AG04450 (cell line): ENCODE data around the gene MAN2B1. TPM values are rescaled to one million over a fixed set of nuclear protein-coding genes. Genes with fewer than 3 reads are reported as not detected.

Experiments
- CTCF ChIA-PET: fragments of 300-600, 350-600 bp; formaldehyde crosslinking; extraction: SDS; loops from one replicate; lab custom pipeline; 2022; ENCODE audit warnings: antibody characterized with exemption, inconsistent platforms; lab: Charles Lee
- POLR2A ChIA-PET: fragments of 350-600 bp; formaldehyde crosslinking; extraction: SDS; loops from one replicate; lab custom pipeline; 2021; ENCODE audit warnings: antibody characterized with exemption, inconsistent platforms; lab: Yijun Ruan, JAX
- DNase-seq: peaks from one replicate; pipeline ENCODE4 v3.0.0-alpha.2; 2011; ENCODE audit warnings: low read depth, low spot score
- H3K27ac ChIP-seq: one replicate; pipeline ENCODE4 v1.5.1; 2012; ENCODE audit warnings: low read depth, low read length, control low read depth
- H3K27me3 ChIP-seq: one replicate; pipeline ENCODE4 v1.6.0; 2012; ENCODE audit warnings: low read length; ENCODE audit not compliant: control insufficient read depth, insufficient read depth
- H3K4me3 ChIP-seq: 2 replicates; pipeline ENCODE4 v1.5.1; 2011; ENCODE audit warnings: mild to moderate bottlenecking, low read depth, low read length, control low read depth
- H3K9me3 ChIP-seq: 2 replicates; pipeline ENCODE4 v1.5.1; 2012; ENCODE audit warnings: low read length; ENCODE audit not compliant: control insufficient read depth, insufficient read depth
- polyA plus RNA-seq: library from polyadenylated mRNA; depleted of rRNA; stranded (reverse); fragments of >200 nt; gene quantifications from 2 replicates; pipeline ENCODE4 v1.2.3, GENCODE V29; 2011
- TF ChIP-seq, protein P1 (sequence below): IDR thresholded peaks from 2 replicates; pipeline ENCODE4 v1.5.1; 2011; ENCODE audit warnings: low read depth, low read length, control low read depth, inconsistent platforms

MAN2B1 gene
- polyA plus RNA-seq, 1 experiment: 30.9 TPM

DNA sequence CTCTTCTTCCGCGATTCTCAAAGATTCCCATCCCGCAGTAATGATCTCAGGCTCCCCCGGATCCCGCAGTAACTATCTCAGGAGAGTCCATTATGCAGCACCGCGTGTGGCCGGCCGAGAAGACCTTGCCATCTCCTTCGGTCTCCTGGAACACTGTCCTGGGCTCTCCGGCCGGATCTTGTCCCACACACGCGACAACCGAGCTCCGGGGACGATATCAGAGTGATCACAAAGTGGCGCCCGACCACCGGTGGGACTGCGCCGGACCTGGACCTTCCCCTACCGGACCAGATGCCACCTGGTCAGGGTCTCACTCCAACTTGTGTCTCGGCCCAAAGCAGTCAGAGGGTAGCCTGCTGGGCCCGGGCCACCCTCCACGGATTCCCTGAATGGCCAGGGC, 24.0 kb downstream of the MAN2B1 start:
- TF ChIP-seq, protein P1, sequence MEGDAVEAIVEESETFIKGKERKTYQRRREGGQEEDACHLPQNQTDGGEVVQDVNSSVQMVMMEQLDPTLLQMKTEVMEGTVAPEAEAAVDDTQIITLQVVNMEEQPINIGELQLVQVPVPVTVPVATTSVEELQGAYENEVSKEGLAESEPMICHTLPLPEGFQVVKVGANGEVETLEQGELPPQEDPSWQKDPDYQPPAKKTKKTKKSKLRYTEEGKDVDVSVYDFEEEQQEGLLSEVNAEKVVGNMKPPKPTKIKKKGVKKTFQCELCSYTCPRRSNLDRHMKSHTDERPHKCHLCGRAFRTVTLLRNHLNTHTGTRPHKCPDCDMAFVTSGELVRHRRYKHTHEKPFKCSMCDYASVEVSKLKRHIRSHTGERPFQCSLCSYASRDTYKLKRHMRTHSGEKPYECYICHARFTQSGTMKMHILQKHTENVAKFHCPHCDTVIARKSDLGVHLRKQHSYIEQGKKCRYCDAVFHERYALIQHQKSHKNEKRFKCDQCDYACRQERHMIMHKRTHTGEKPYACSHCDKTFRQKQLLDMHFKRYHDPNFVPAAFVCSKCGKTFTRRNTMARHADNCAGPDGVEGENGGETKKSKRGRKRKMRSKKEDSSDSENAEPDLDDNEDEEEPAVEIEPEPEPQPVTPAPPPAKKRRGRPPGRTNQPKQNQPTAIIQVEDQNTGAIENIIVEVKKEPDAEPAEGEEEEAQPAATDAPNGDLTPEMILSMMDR: no peak
- Histone ChIP-seq H3K27ac (no peak overlapping the region), H3K27me3 (no peaks in the 10 kb centered on the region), H3K4me3 (no peak overlapping the region), H3K9me3 (peaks cover 39% of the 10 kb centered on the region)
- DNase-seq: no peak
- POLR2A ChIA-PET: no interaction called here
- CTCF ChIA-PET: no interaction called here

DNA sequence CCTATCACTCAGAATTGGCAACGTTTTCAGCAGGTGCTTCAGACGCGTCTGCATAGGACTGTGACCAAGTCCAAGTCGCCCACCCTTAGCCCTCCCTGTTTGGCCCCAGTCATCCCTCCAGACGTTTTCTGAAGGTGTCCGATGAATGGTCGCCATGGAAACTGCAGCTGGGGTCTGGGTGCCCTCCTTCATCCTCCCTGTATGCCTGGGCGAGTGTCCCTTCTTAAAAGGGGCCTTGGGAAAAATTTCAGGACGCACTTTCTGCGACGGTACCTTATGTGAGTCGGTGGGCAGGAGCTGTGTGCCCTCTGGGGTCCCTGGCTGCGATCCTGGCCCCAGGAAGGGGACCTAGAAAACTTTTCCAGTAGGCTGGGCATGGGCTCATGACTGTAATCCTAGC, 25.1 kb downstream of the MAN2B1 start:
- CTCF ChIA-PET: no interaction called here
- no peak for DNase-seq
- H3K27me3 ChIP-seq: no peaks in the 10 kb centered on the region
- TF ChIP-seq, protein P1: no peak
- H3K27ac ChIP-seq: no peak overlapping the region
- POLR2A ChIA-PET: interaction anchor here (0.6 kb wide), 1 partner anchor 99 kb away, joined by 3 read pairs; no protein-coding TSS in a partner anchor
- H3K9me3 ChIP-seq: peaks cover 43% of the 10 kb centered on the region
- H3K4me3 ChIP-seq: no peak overlapping the region

DNA sequence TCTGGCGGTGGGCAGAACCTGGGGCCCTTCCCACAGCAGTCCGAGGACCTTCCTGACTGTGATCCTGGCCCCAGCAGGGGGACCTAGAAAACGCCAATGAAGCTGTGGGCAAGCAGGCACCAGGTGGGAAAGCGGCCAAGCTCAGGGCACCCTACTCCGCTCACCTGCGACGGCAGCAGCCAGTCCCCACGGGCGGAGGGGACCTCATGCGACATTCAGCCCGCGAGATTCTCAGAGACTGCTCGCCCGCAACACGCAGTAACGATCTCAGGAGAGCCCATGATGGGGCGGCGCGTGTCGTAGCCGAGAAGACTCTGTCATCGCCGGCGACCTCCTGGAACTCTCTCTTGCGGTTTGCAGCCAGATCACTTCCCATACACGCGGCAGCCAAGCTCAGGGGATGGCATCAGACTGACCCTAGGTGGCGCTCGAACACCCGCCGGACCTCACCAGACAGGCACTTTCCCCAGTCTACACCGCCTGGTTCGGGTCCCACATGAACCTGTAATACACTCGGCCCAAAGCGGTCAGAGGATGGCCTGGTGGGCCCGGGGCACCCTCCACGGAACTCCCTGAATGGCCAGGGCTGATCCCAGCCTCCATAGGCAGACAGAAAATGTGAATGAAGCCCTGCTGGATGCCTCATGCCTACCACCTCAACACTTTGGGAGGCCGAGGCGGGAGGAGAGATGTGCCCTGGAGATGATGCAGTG, 26.5 kb downstream of the MAN2B1 start:
- H3K9me3 ChIP-seq: peaks cover 44% of the 10 kb centered on the region
- H3K4me3 ChIP-seq: peak overlapping the region; percentile 7; the same call in 1 of the 2 replicates
- TF ChIP-seq, protein P1: peak; percentile 78
- no peak overlapping the region for H3K27ac ChIP-seq
- no peaks in the 10 kb centered on the region for H3K27me3 ChIP-seq
- CTCF ChIA-PET: interaction anchor here (0.5 to 1.6 kb wide), 13 partner anchors 9 to 128 kb away, joined by 3 to 8 read pairs (median 4); partner anchors contain the start of genes MAN2B1 and WDR83
- peak; percentile 24 for DNase-seq
- POLR2A ChIA-PET: interaction anchor here (0.7 to 1.5 kb wide), 3 partner anchors 9 to 30 kb away, joined by 3 read pairs; partner anchors contain the start of genes ZNF490 and ZNF791

DNA sequence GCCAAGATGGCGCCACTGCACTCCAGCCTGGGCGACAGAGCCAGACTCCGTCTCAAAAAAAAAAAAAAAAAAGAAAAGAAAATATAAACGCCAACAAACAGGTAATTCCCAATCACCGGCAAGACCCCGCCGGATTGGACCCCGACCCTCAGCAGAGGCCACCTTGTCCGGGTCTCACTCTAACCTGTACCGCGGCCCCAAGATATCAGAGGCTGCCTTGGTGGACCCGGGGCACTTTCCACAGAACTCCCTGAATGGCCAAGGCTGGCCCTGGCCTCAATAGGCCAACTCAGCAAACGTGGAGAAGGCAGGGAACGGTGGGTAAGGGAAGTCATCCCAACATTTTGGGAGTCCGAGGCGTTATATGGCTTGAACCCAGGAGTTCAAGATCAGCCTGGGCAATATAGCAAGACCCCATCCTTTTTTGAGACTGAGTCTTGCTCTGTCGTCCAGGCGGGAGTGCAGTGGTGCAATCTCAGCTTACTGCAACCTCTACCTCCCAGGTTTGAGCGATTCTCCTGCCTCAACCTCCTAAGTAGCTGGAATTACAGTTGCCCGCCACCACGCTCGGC, 27.8 kb downstream of the MAN2B1 start:
- TF ChIP-seq, protein P1: no peak
- Histone ChIP-seq H3K9me3 (peaks cover 44% of the 10 kb centered on the region), H3K27me3 (no peaks in the 10 kb centered on the region), H3K4me3 (no peak overlapping the region), H3K27ac (no peak overlapping the region)
- POLR2A ChIA-PET: interaction anchor here (0.7 to 1.5 kb wide), 2 partner anchors 28 to 40 kb away, joined by 3 read pairs; partner anchors contain the start of genes ZNF490 and ZNF791
- DNase-seq: no peak
- CTCF ChIA-PET: interaction anchor here (1.5 kb wide), 1 partner anchor 34 kb away, joined by 8 read pairs; no protein-coding TSS in a partner anchor

DNA sequence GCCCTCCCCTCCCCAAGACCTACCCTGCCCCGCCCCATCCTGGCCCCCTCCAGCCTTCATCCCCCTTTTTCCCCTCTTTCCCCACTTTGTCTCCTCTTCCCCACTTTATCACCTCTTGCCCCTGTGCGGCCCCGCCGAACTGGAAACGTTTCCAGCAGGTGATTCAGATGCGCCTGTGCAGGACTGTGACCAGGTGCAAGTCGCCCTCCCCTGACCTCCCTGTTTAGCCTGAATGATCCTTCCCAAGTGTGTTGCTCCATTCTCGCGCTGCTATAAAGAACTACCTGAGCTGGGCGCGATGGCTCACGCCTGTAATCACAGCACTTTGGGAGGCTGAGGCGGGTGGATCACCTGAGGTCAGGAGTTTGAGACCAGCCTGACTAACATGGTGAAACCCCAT, 29.9 kb downstream of the MAN2B1 start:
- DNase-seq: no peak
- no peak overlapping the region for H3K27ac ChIP-seq
- H3K27me3 ChIP-seq: no peaks in the 10 kb centered on the region
- H3K9me3 ChIP-seq: peaks cover 41% of the 10 kb centered on the region
- TF ChIP-seq, protein P1: no peak
- CTCF ChIA-PET: no interaction called here
- POLR2A ChIA-PET: interaction anchor here (0.7 kb wide), 1 partner anchor 26 kb away, joined by 4 read pairs; the partner anchor contains the start of genes ZNF490 and ZNF791
- no peak overlapping the region for H3K4me3 ChIP-seq
